Epithelial cell of proximal tubule (primary cell): ENCODE data around the gene CFTR. TPM values are rescaled to one million over a fixed set of nuclear protein-coding genes. Genes with fewer than 3 reads are reported as not detected.
A peak's percentile ranks its signal among the peaks of the same experiment; 100 is the strongest.
"Not testable (repeated sequence)": the region's sequence is repeated elsewhere in the genome, so short reads cannot be mapped to it uniquely, and the experiment has no call there.

ENCODE experiments used
- DNase-seq: peaks from one replicate; pipeline ENCODE4 v3.0.0-alpha.2; 2011; ENCODE audit warnings: low read depth
- H3K4me3 ChIP-seq: 2 replicates; pipeline ENCODE4 v1.5.1; 2011; ENCODE audit warnings: low read depth, mild to moderate bottlenecking, low read length
- CTCF ChIP-seq: conservative IDR thresholded peaks from 2 replicates; pipeline ENCODE4 v1.5.1; 2012; ENCODE audit warnings: low read depth, mild to moderate bottlenecking, low read length
- total RNA-seq: library from RNA; depleted of rRNA; stranded (reverse); fragments of >200 nt; gene quantifications from 2 replicates; pipeline ENCODE4 v1.2.3, GENCODE V29; 2015

The CFTR gene
- total RNA-seq, 1 donor from 2014 or later, result 0.98 TPM

- no peak for TF ChIP-seq CTCF
- DNase-seq, result no peak
- no peak overlapping the region for H3K4me3 ChIP-seq
Measured at GRCh38 chr7:117492649-117493048, 12.8 kb downstream of the CFTR start.

- no peak for TF ChIP-seq CTCF
- H3K4me3 ChIP-seq, result no peak overlapping the region
- no peak for DNase-seq
Measured at GRCh38 chr7:117493460-117493859, 13.6 kb downstream of the CFTR start.

- DNase-seq, result no peak
- TF ChIP-seq CTCF, result no peak
- H3K4me3 ChIP-seq, result no peak overlapping the region
Measured at GRCh38 chr7:117495308-117495707, 15.5 kb downstream of the CFTR start.

- H3K4me3 ChIP-seq, result no peak overlapping the region
- no peak for DNase-seq
- no peak for TF ChIP-seq CTCF
Measured at GRCh38 chr7:117502331-117502730, 22.5 kb downstream of the CFTR start.

- peak; percentile 24 for TF ChIP-seq CTCF
- H3K4me3 ChIP-seq, result no peak overlapping the region
- no peak for DNase-seq
Measured at GRCh38 chr7:117505238-117505637, 25.4 kb downstream of the CFTR start.

- TF ChIP-seq CTCF, result no peak
- no peak for DNase-seq
- no peak overlapping the region for H3K4me3 ChIP-seq
Measured at GRCh38 chr7:117508676-117509075, 28.9 kb downstream of the CFTR start.

GRCh38 chr7:117517194-117517593 is 37.4 kb downstream of the CFTR start:
- not testable (repeated sequence) for DNase-seq, H3K4me3 ChIP-seq

GRCh38 chr7:117530390-117530789 is 50.6 kb downstream of the CFTR start:
- no peak for TF ChIP-seq CTCF
- no peak for DNase-seq
- no peak overlapping the region for H3K4me3 ChIP-seq
